Sigmoid colon (tissue), 7 donors: ENCODE measurements around the gene CDX1. TPM values are rescaled to one million over a fixed set of nuclear protein-coding genes. Genes with fewer than 3 reads are reported as not detected.

Experiments
- DNase-seq: peaks from one replicate; pipeline ENCODE4 v3.0.0-alpha.2; 2019
- H3K27ac ChIP-seq, 4 donors: fragments of 200-600 bp; sonication (generic); one replicate each; pipeline ENCODE4 v1.5.1; 2016 to 2019; ENCODE audit warnings: mild to moderate bottlenecking in 1 of 4
- H3K27me3 ChIP-seq, 3 donors: fragments of 200-600 bp; sonication (generic); one replicate each; pipeline ENCODE4 v1.5.1; 2019; ENCODE audit warnings: mild to moderate bottlenecking in 1 of 3
- H3K36me3 ChIP-seq, 4 donors: fragments of 200-600 bp; sonication (generic); one replicate each; pipeline ENCODE4 v1.5.1; 2016 to 2019
- H3K4me1 ChIP-seq, 4 donors: fragments of 200-600 bp; sonication (generic); one replicate each; pipeline ENCODE4 v1.5.1; 2017 to 2019
- H3K4me3 ChIP-seq, 4 donors: fragments of 200-600 bp; sonication (generic); one replicate each; pipeline ENCODE4 v1.5.1; 2017 to 2019; ENCODE audit warnings: mild to moderate bottlenecking in 2 of 4, moderate library complexity in 1 of 4
- H3K9me3 ChIP-seq, 4 donors: fragments of 200-600 bp in 3 of 4; sonication (generic) in 3 of 4; one replicate each; pipeline versions ENCODE4 v1.5.1 to v1.6.1; 2013 to 2019
- EP300 ChIP-seq, 4 donors: sonication (generic); formaldehyde crosslinking; IDR thresholded peaks; one replicate each; pipeline ENCODE4 v1.6.1; 2017; ENCODE audit warnings: antibody characterized with exemption in 4 of 4
- POLR2A ChIP-seq, 2 donors: fragments of 450-650 bp; IDR thresholded peaks; one replicate each; pipeline ENCODE4 v1.6.1; 2016; ENCODE audit warnings: antibody characterized with exemption in 2 of 2, mild to moderate bottlenecking in 2 of 2, moderate library complexity in 2 of 2
- POLR2AphosphoS5 ChIP-seq, 4 donors: sonication (generic); formaldehyde crosslinking; IDR thresholded peaks; one replicate each; pipeline ENCODE4 v1.6.1; 2017; ENCODE audit warnings: antibody characterized with exemption in 4 of 4
- WGBS, 2 donors: extraction: QIAGEN DNeasy Blood & Tissue Kit; methylation state at CpG; one replicate each; pipeline ENCODE4 v1.1.7; 2013; 5-methylcytosine and 5-hydroxymethylcytosine counted together
- intact Hi-C: fragments of 100-400 bp; cut with DNase I; formaldehyde crosslinking; loops from one replicate; pipeline ENCODE4 v1.15.1; 2023
- polyA plus RNA-seq, 3 donors: library from polyadenylated mRNA; stranded (reverse); fragments of 200-250 nt; gene quantifications; one replicate each; pipeline ENCODE4 v1.2.3, GENCODE V29; 2013
- total RNA-seq, 4 donors: library from RNA; depleted of rRNA; stranded (reverse); fragments of >200 nt; gene quantifications; one replicate each; pipeline ENCODE4 v1.1.0, GENCODE V29; 2016
- TF ChIP-seq, protein P1 (sequence below), 4 experiments: fragments of 450-650 bp in 3 of 4; fragments of 200-600 bp in 1 of 4; IDR thresholded peaks; one replicate each; pipeline ENCODE4 v1.5.1; 2016 to 2019; ENCODE audit warnings: antibody characterized with exemption in 4 of 4, mild to moderate bottlenecking in 3 of 4, moderate library complexity in 2 of 4
- donor health status: healthy with polysubstance abuse.
- donor health status: Bipolar disorder and iron deficiency.
- donor health status: healthy.

The CDX1 gene
- total and polyA plus RNA-seq, 7 donors, result 0.71 to 455 (median 325) TPM; not detected in 2

DNA sequence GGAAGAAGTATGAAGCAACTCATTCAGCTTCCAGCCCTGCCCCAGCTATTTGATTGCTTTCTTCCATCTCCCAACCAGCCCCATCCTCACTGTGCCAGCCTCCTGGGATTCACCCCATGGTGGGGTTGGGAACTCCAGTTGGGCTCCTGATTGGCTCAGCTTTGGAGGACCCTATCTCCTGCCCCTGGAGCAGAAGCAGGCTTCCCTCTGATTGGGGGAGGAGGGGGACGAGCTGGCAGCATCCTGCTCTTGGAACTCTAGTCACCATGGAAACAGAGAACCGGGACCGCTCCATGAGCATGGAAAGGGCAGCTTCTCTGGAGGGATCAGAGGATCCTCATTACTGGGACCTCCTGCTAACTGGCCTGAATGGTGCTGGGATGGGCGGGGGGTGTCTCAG is 25.9 kb downstream of the CDX1 start:
- WGBS, 2 donors, result 84 to 90% methylated on average over 4 of the region's 4 CpGs
- intact Hi-C loops, result no loop called here
- no peaks in the 10 kb centered on the region for H3K9me3 ChIP-seq
- peaks cover 0 to 7% (median 6%) of the 10 kb centered on the region in 4 donors for H3K4me1 ChIP-seq
- H3K27ac ChIP-seq, result no peak overlapping the region
- no peaks in the 10 kb centered on the region for H3K36me3 ChIP-seq
- no peak overlapping the region for H3K4me3 ChIP-seq
- no peak for TF ChIP-seq POLR2AphosphoS5 (IDR thresholded peaks at IDR 0.05)
- TF ChIP-seq POLR2A (IDR thresholded peaks at IDR 0.05), result no peak
- no peak for TF ChIP-seq EP300 (IDR thresholded peaks at IDR 0.05)
- TF ChIP-seq, protein P1, sequence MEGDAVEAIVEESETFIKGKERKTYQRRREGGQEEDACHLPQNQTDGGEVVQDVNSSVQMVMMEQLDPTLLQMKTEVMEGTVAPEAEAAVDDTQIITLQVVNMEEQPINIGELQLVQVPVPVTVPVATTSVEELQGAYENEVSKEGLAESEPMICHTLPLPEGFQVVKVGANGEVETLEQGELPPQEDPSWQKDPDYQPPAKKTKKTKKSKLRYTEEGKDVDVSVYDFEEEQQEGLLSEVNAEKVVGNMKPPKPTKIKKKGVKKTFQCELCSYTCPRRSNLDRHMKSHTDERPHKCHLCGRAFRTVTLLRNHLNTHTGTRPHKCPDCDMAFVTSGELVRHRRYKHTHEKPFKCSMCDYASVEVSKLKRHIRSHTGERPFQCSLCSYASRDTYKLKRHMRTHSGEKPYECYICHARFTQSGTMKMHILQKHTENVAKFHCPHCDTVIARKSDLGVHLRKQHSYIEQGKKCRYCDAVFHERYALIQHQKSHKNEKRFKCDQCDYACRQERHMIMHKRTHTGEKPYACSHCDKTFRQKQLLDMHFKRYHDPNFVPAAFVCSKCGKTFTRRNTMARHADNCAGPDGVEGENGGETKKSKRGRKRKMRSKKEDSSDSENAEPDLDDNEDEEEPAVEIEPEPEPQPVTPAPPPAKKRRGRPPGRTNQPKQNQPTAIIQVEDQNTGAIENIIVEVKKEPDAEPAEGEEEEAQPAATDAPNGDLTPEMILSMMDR (IDR thresholded peaks at IDR 0.05), result no peak
- DNase-seq, result no peak
- peaks cover 10 to 30% (median 29%) of the 10 kb centered on the region in 3 donors for H3K27me3 ChIP-seq

DNA sequence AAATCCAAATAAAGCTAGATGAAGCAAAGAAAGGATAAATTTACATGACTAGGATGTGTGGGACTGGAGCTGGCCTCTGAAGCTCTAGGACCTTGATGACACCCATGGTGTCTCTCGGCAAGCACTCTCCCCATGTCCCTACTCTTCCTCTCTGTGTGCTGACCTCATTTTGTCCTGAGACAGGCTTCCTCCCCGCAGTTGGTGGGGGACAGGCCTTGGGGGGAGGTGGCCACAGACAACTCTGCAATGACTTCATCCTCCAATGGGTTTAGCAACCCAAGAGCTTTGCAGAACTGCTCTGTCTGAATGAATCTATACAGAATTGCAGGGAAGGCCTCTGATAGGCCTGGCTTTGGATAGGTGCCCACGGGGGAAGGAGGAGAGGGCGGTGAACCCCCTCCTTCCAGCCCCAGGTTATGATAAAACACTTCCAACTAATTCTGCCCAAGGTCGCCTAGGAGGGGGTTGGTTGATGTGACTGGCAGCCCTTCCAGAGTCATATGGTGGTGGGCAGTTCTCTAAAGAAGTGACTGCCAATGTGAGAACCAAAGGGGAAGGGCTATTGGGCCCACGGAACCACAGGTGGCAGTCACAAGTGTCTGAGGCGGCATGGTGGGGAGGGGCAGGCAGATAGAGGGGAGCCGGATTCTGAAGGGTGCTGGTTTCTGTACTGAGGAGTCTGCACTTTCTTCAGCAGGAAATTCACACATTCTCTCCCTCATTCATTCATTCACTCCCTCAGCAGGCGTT is 29.3 kb downstream of the CDX1 start:
- TF ChIP-seq POLR2A (IDR thresholded peaks at IDR 0.05) (no peak), EP300 (IDR thresholded peaks at IDR 0.05) (no peak), POLR2AphosphoS5 (IDR thresholded peaks at IDR 0.05) (no peak)
- TF ChIP-seq, protein P1 (IDR thresholded peaks at IDR 0.05), result no peak
- intact Hi-C loops, result no loop called here
- WGBS, 2 donors, result 89 to 92% methylated on average over 9 of the region's 9 CpGs

DNA sequence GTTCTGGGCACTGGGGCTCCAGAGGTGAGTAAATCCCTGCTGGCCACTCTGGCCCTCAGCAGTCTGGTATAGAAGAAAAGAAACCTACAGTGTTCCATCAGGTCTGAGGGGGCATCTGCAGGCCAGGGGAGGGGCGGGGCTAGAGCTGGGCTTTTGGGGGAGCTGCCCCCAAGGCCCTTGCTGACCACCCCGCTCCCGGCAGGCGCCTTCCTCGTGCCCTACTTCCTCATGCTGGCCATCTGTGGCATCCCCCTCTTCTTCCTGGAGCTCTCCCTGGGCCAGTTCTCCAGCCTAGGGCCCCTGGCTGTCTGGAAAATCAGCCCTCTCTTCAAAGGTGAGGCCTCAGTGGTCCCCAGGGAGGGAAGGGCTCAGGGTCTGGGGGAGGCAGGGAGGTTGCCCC is 29.9 kb downstream of the CDX1 start:
- WGBS, 2 donors, result 60 to 80% methylated on average over 5 of the region's 5 CpGs
- H3K4me3 ChIP-seq, result no peak overlapping the region
- H3K27me3 ChIP-seq, result no peaks in the 10 kb centered on the region
- H3K36me3 ChIP-seq, result no peaks in the 10 kb centered on the region
- H3K4me1 ChIP-seq, result no peaks in the 10 kb centered on the region
- no peak overlapping the region for H3K27ac ChIP-seq
- intact Hi-C loops, result no loop called here
- DNase-seq, result no peak
- no peaks in the 10 kb centered on the region for H3K9me3 ChIP-seq
- TF ChIP-seq, protein P1 (IDR thresholded peaks at IDR 0.05), result no peak
- TF ChIP-seq POLR2A (IDR thresholded peaks at IDR 0.05) (no peak), POLR2AphosphoS5 (IDR thresholded peaks at IDR 0.05) (no peak), EP300 (IDR thresholded peaks at IDR 0.05) (no peak)

More for the DNA sequence above, 29.3 kb downstream of the CDX1 start:
- H3K4me3 ChIP-seq, result no peak overlapping the region
- H3K36me3 ChIP-seq, result no peaks in the 10 kb centered on the region
- H3K27me3 ChIP-seq, result peaks cover 0 to 3% (median 2%) of the 10 kb centered on the region in 3 donors
- H3K9me3 ChIP-seq, result no peaks in the 10 kb centered on the region
- no peak for DNase-seq
- no peaks in the 10 kb centered on the region for H3K4me1 ChIP-seq
- no peak overlapping the region for H3K27ac ChIP-seq

DNA sequence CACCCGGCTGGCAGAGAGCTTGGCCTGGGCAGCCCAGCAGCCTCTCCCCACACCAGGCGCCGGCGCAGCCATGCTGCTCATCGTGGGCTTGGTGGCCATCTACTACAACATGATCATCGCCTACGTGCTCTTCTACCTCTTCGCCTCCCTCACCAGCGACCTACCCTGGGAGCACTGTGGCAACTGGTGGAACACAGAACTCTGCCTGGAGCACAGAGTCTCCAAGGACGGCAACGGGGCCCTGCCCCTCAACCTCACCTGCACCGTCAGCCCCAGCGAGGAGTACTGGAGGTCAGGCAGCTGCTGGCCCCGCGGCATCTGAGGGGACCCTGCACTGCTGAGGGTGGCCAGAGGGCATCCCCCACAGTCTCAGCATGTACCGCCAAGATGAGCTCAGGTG is 30.4 kb downstream of the CDX1 start:
- no peak for TF ChIP-seq POLR2A (IDR thresholded peaks at IDR 0.05)
- TF ChIP-seq, protein P1 (IDR thresholded peaks at IDR 0.05), result no peak
- TF ChIP-seq EP300 (IDR thresholded peaks at IDR 0.05), result no peak
- no peak for TF ChIP-seq POLR2AphosphoS5 (IDR thresholded peaks at IDR 0.05)
- no peak overlapping the region for H3K27ac ChIP-seq
- H3K27me3 ChIP-seq, result no peaks in the 10 kb centered on the region
- H3K4me1 ChIP-seq, result no peaks in the 10 kb centered on the region
- no peak for DNase-seq
- H3K9me3 ChIP-seq, result no peaks in the 10 kb centered on the region
- H3K36me3 ChIP-seq, result no peaks in the 10 kb centered on the region
- intact Hi-C loops, result no loop called here
- no peak overlapping the region for H3K4me3 ChIP-seq
- WGBS, 2 donors, result 96% methylated on average over 16 of the region's 16 CpGs
